Measurements from ENCODE around the gene COL5A1. TPM values are rescaled to one million over a fixed set of nuclear protein-coding genes. Genes with fewer than 3 reads are reported as not detected.

Gene COL5A1
- total RNA-seq, 4 donors from 2014 or later, result 1.6 to 2.8 (median 2.3) TPM

- intact Hi-C loops (cut with DNase I; ENCODE audit: low total_unique reads), result no loop called here
- DNase-seq (no peak), ATAC-seq (no peak)
- H3K4me1 ChIP-seq, result no peaks in the 10 kb centered on the region
- H3K4me3 ChIP-seq, result no peak overlapping the region
- no peaks in the 10 kb centered on the region for H3K9me3 ChIP-seq
- peaks cover 11 to 21% (median 16%) of the 10 kb centered on the region in 3 donors for H3K27me3 ChIP-seq
- H3K36me3 ChIP-seq, result no peaks in the 10 kb centered on the region
- TF ChIP-seq CTCF (IDR thresholded peaks at IDR 0.05 in 4 of 5, conservative IDR thresholded peaks at IDR 0.05 in 1 of 5) (no peak), POLR2A (IDR thresholded peaks at IDR 0.05) (no peak)
- in situ Hi-C loops (cut with MboI; ENCODE audit: low sequenced_read_pairs in 4 of 4), result no loop called here
- no peak overlapping the region for H3K27ac ChIP-seq
These were observed 80.6 kb downstream of the COL5A1 start for GRCh38 chr9:134722120-134722701.

- H3K36me3 ChIP-seq, result no peaks in the 10 kb centered on the region
- no peak for DNase-seq
- no peak for ATAC-seq
- in situ Hi-C loops (cut with MboI; ENCODE audit: low sequenced_read_pairs in 4 of 4) (no loop called here), intact Hi-C loops (cut with DNase I; ENCODE audit: low total_unique reads) (no loop called here)
- no peaks in the 10 kb centered on the region for H3K9me3 ChIP-seq
- no peaks in the 10 kb centered on the region for H3K4me1 ChIP-seq
- H3K4me3 ChIP-seq, result no peak overlapping the region
- H3K27ac ChIP-seq, result no peak overlapping the region
- H3K27me3 ChIP-seq, result peaks cover 9 to 13% (median 11%) of the 10 kb centered on the region in 3 donors
- TF ChIP-seq CTCF (IDR thresholded peaks at IDR 0.05 in 4 of 5, conservative IDR thresholded peaks at IDR 0.05 in 1 of 5) (no peak), POLR2A (IDR thresholded peaks at IDR 0.05) (no peak)
These were observed 81.4 kb downstream of the COL5A1 start for GRCh38 chr9:134723037-134723436.

- no peaks in the 10 kb centered on the region for H3K36me3 ChIP-seq
- intact Hi-C loops (cut with DNase I; ENCODE audit: low total_unique reads) (no loop called here), in situ Hi-C loops (cut with MboI; ENCODE audit: low sequenced_read_pairs in 4 of 4) (no loop called here)
- DNase-seq (no peak), ATAC-seq (no peak)
- no peaks in the 10 kb centered on the region for H3K9me3 ChIP-seq
- no peak for TF ChIP-seq POLR2A (IDR thresholded peaks at IDR 0.05)
- peaks cover 8 to 9% (median 9%) of the 10 kb centered on the region in 3 donors for H3K27me3 ChIP-seq
- H3K4me1 ChIP-seq, result no peaks in the 10 kb centered on the region
- H3K27ac ChIP-seq, result peak overlapping the region in 1 of 4 donors; percentile 20
- H3K4me3 ChIP-seq, result no peak overlapping the region
These were observed 82.0 kb downstream of the COL5A1 start for GRCh38 chr9:134723491-134724190.

- Histone ChIP-seq H3K9me3 (no peaks in the 10 kb centered on the region), H3K4me3 (no peak overlapping the region), H3K27ac (peak overlapping the region in 1 of 4 donors; percentile 20), H3K36me3 (no peaks in the 10 kb centered on the region), H3K4me1 (no peaks in the 10 kb centered on the region), H3K27me3 (peaks cover 2 to 9% (median 9%) of the 10 kb centered on the region in 3 donors)
- DNase-seq (peak in 1 of 2 donors; percentile 55), ATAC-seq (peak; percentile 47 to 54)
- intact Hi-C loops (cut with DNase I; ENCODE audit: low total_unique reads) (no loop called here), in situ Hi-C loops (cut with MboI; ENCODE audit: low sequenced_read_pairs in 4 of 4) (no loop called here)
- no peak for TF ChIP-seq CTCF (IDR thresholded peaks at IDR 0.05 in 4 of 5, conservative IDR thresholded peaks at IDR 0.05 in 1 of 5)
- no peak for TF ChIP-seq POLR2A (IDR thresholded peaks at IDR 0.05)
These were observed 82.8 kb downstream of the COL5A1 start for GRCh38 chr9:134724202-134724911.
